HCT116 (cell line): ENCODE data around the gene CENPK. TPM values are rescaled to one million over a fixed set of nuclear protein-coding genes. Genes with fewer than 3 reads are reported as not detected.

Experiments
- ATAC-seq: fragments of 200-7000 bp; cut with Tn5 transposase; 2 replicates; pipeline ENCODE4 v1.9.1; 2020; ENCODE audit warnings: mild to moderate bottlenecking, moderate library complexity
- BruUV-seq: library from RNA; stranded (reverse); fragments of 400-500 nt; replicated peaks from 2 replicates; lab custom pipeline; 2021; lab: Mats Ljungman, UMichigan
- CTCF ChIA-PET: fragments of 300-600 bp; sonication (Branson Sonifier 250); formaldehyde crosslinking; loops from one replicate; lab custom pipeline; 2021; ENCODE audit warnings: antibody characterized with exemption; lab: Charles Lee
- POLR2A ChIA-PET: fragments of 300-600, 350-600 bp; sonication (Branson Sonifier 250); formaldehyde crosslinking; loops from one replicate; lab custom pipeline; 2021; ENCODE audit warnings: antibody characterized with exemption; lab: Charles Lee
- RAD21 ChIA-PET, 2 experiments: fragments of 300-600 bp; sonication (Branson Sonifier 250); formaldehyde crosslinking; loops; one replicate each; lab custom pipeline; 2023; ENCODE audit warnings: low total read pairs in 2 of 2; ENCODE audit not compliant: uncharacterized antibody in 2 of 2, unreplicated experiment in 2 of 2, low non-redundant PET in 1 of 2; lab: Charles Lee
- DNase-seq: peaks from one replicate; pipeline ENCODE4 v3.0.0-alpha.2; 2010; ENCODE audit warnings: low read depth, low spot score
- H2AFZ ChIP-seq: fragments of 200-600 bp; shearing (Covaris generic), sonication (generic); 2 replicates; pipeline ENCODE4 v1.6.1; 2017; ENCODE audit warnings: low read depth, mixed run types, mixed read lengths, antibody characterized with exemption, low read length; ENCODE audit not compliant: poor library complexity, severe bottlenecking
- H3K27ac ChIP-seq: 2 replicates; pipeline ENCODE4 v1.5.1; 2012; ENCODE audit warnings: low read depth, low read length
- H3K27me3 ChIP-seq: fragments of 200-600 bp; sonication (generic); 2 replicates; pipeline ENCODE4 v1.6.1; 2016; ENCODE audit warnings: mixed run types, low read length, mixed read lengths; ENCODE audit not compliant: insufficient read depth
- H3K36me3 ChIP-seq, 2 experiments: fragments of 200-500 bp in 1 of 2; fragments of 200-600 bp in 1 of 2; sonication (Bioruptor generic) in 1 of 2; sonication (generic) in 1 of 2; 2 replicates each; pipeline versions ENCODE4 v1.5.1 to v1.6.1; 2014 to 2016; ENCODE audit warnings: low read length in 2 of 2, inconsistent platforms in 1 of 2, mixed read lengths in 1 of 2, mixed run types in 1 of 2; ENCODE audit not compliant: insufficient read depth in 2 of 2, control insufficient read depth in 1 of 2
- H3K4me1 ChIP-seq, 2 experiments: fragments of 200-600 bp in 1 of 2; sonication (generic) in 1 of 2; 2 replicates each; pipeline versions ENCODE4 v1.5.1 to v1.6.1; 2012 to 2017; ENCODE audit warnings: low read length in 2 of 2, inconsistent platforms in 1 of 2, mild to moderate bottlenecking in 1 of 2, mixed read lengths in 1 of 2, mixed run types in 1 of 2, moderate library complexity in 1 of 2; ENCODE audit not compliant: insufficient read depth in 2 of 2, control insufficient read depth in 1 of 2
- H3K4me2 ChIP-seq: fragments of 200-600 bp; sonication (generic); 2 replicates; pipeline ENCODE4 v1.6.1; 2017; ENCODE audit warnings: mixed run types, low read length, mixed read lengths
- H3K4me3 ChIP-seq, 2 experiments: fragments of 200-600 bp in 1 of 2; sonication (generic) in 1 of 2; replicated peaks in 1 of 2; 2 replicates each; pipeline ENCODE4 v1.5.1; 2011 to 2016; ENCODE audit warnings: low read length in 2 of 2, control low read depth in 1 of 2, low read depth in 1 of 2, mild to moderate bottlenecking in 1 of 2, mixed read lengths in 1 of 2, mixed run types in 1 of 2
- H3K79me2 ChIP-seq: fragments of 200-600 bp; sonication (generic); 2 replicates; pipeline ENCODE4 v1.6.1; 2017; ENCODE audit warnings: mild to moderate bottlenecking, mixed run types, low read length, moderate library complexity, mixed read lengths; ENCODE audit not compliant: insufficient read depth
- H3K9ac ChIP-seq: fragments of 200-600 bp; sonication (generic); 2 replicates; pipeline ENCODE4 v1.6.1; 2016; ENCODE audit warnings: low read length, mixed read lengths
- H3K9me2 ChIP-seq: fragments of 200-600 bp; sonication (generic), shearing (Covaris generic); 2 replicates; pipeline ENCODE4 v1.6.1; 2017; ENCODE audit warnings: mixed run types, mild to moderate bottlenecking, moderate library complexity; ENCODE audit not compliant: insufficient read depth
- H3K9me3 ChIP-seq, 2 experiments: fragments of 200-500 bp in 1 of 2; fragments of 200-600 bp in 1 of 2; sonication (Bioruptor generic) in 1 of 2; sonication (generic) in 1 of 2; 2 replicates each; pipeline ENCODE4 v1.6.1; 2014 to 2017; ENCODE audit warnings: low read length in 2 of 2, mixed read lengths in 2 of 2, inconsistent platforms in 1 of 2, low read depth in 1 of 2, mild to moderate bottlenecking in 1 of 2, mixed run types in 1 of 2, moderate library complexity in 1 of 2; ENCODE audit not compliant: control insufficient read depth in 1 of 2, insufficient read depth in 1 of 2
- H4K20me1 ChIP-seq: fragments of 200-600 bp; sonication (generic), shearing (Covaris generic); 2 replicates; pipeline ENCODE4 v1.6.1; 2017; ENCODE audit warnings: mixed run types, mild to moderate bottlenecking, moderate library complexity; ENCODE audit not compliant: insufficient read depth
- CBX3 ChIP-seq: IDR thresholded peaks from 2 replicates; pipeline ENCODE4 v1.6.1; 2012; ENCODE audit warnings: low read depth
- CEBPB ChIP-seq: IDR thresholded peaks from 2 replicates; pipeline ENCODE4 v1.6.1; 2012; ENCODE audit warnings: low read depth
- EGR1 ChIP-seq: IDR thresholded peaks from 2 replicates; pipeline ENCODE4 v1.6.1; 2012; ENCODE audit warnings: low read depth
- RAD21 ChIP-seq: IDR thresholded peaks from 2 replicates; pipeline ENCODE4 v1.6.1; 2012; ENCODE audit warnings: low read depth, mild to moderate bottlenecking
- SIN3A ChIP-seq: IDR thresholded peaks from 2 replicates; pipeline ENCODE4 v1.6.1; 2012; ENCODE audit warnings: low read depth
- SP1 ChIP-seq: IDR thresholded peaks from 2 replicates; pipeline ENCODE4 v1.6.1; 2012; ENCODE audit warnings: low read depth
- SRF ChIP-seq: IDR thresholded peaks from 2 replicates; pipeline ENCODE4 v1.6.1; 2012; ENCODE audit warnings: low read depth
- intact Hi-C: fragments of 100-400 bp; cut with micrococcal nuclease; formaldehyde crosslinking; loops from 2 replicates; pipeline ENCODE4 v1.10.0; 2022
- total RNA-seq: library from RNA; stranded (reverse); gene quantifications from one replicate; pipeline ENCODE4 v1.2.1, GENCODE V29; 2021; ENCODE audit not compliant: unreplicated experiment
- TF ChIP-seq, protein P1 (sequence below): IDR thresholded peaks from 2 replicates; pipeline ENCODE4 v1.6.1; 2012
- TF ChIP-seq, protein P2 (sequence below): IDR thresholded peaks from 2 replicates; pipeline ENCODE4 v1.6.1; 2012; ENCODE audit warnings: low read depth

The CENPK gene
- total RNA-seq, 1 experiment from 2014 or later = 21.4 TPM

DNA sequence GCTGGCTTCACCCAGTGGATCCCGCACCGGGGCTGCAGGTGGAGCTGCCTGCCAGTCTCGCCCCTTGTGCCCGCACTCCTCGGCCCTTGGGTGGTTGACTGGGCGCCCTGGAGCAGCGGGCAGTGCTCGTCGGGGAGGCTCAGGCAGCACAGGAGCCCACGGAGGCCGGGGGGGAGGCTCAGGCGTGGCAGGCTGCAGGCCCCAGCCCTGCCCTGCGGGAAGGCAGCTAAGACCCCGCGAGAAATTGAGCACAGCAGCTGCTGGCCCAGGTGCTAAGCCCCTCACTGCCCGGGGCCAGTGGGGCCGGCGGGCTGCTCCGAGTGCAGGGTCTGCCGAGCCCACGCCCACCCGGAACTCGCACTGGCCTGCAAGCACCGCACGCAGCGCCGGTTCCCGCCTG is 77.6 kb downstream of the CENPK start:
- no peaks in the 10 kb centered on the region for H3K27me3 ChIP-seq
- no peaks in the 10 kb centered on the region for H3K79me2 ChIP-seq
- intact Hi-C loops = loop anchor here (10.0 kb wide), 1 partner anchor 411 kb away; no protein-coding TSS in a partner anchor
- no peak overlapping the region for H2AFZ ChIP-seq
- ATAC-seq (no peak), DNase-seq (no peak)
- H3K4me1 ChIP-seq = peaks cover 11 to 21% of the 10 kb centered on the region in 2 experiments; a peak in 3 of 4 replicates
- no TSS peak for BruUV-seq
- no peak overlapping the region for H3K4me3 ChIP-seq
- ChIA-PET CTCF (interaction anchor here (3.1 kb wide), 1 partner anchor 526 kb away, joined by 27 read pairs; no protein-coding TSS in a partner anchor), POLR2A (no interaction called here), RAD21 (no interaction called here)
- no peaks in the 10 kb centered on the region for H3K9me2 ChIP-seq
- H3K9me3 ChIP-seq = no peaks in the 10 kb centered on the region
- TF ChIP-seq, protein P1, sequence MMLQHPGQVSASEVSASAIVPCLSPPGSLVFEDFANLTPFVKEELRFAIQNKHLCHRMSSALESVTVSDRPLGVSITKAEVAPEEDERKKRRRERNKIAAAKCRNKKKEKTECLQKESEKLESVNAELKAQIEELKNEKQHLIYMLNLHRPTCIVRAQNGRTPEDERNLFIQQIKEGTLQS = no peak
- TF ChIP-seq, protein P2, sequence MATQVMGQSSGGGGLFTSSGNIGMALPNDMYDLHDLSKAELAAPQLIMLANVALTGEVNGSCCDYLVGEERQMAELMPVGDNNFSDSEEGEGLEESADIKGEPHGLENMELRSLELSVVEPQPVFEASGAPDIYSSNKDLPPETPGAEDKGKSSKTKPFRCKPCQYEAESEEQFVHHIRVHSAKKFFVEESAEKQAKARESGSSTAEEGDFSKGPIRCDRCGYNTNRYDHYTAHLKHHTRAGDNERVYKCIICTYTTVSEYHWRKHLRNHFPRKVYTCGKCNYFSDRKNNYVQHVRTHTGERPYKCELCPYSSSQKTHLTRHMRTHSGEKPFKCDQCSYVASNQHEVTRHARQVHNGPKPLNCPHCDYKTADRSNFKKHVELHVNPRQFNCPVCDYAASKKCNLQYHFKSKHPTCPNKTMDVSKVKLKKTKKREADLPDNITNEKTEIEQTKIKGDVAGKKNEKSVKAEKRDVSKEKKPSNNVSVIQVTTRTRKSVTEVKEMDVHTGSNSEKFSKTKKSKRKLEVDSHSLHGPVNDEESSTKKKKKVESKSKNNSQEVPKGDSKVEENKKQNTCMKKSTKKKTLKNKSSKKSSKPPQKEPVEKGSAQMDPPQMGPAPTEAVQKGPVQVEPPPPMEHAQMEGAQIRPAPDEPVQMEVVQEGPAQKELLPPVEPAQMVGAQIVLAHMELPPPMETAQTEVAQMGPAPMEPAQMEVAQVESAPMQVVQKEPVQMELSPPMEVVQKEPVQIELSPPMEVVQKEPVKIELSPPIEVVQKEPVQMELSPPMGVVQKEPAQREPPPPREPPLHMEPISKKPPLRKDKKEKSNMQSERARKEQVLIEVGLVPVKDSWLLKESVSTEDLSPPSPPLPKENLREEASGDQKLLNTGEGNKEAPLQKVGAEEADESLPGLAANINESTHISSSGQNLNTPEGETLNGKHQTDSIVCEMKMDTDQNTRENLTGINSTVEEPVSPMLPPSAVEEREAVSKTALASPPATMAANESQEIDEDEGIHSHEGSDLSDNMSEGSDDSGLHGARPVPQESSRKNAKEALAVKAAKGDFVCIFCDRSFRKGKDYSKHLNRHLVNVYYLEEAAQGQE = no peak
- TF ChIP-seq CEBPB = no peak
- no peak for TF ChIP-seq SRF
- TF ChIP-seq RAD21 = no peak
- TF ChIP-seq CBX3 = no peak
- no peak for TF ChIP-seq SP1
- TF ChIP-seq SIN3A = no peak
- TF ChIP-seq EGR1 = no peak
- H3K36me3 ChIP-seq = no peaks in the 10 kb centered on the region
- no peak overlapping the region for H3K27ac ChIP-seq
- H3K4me2 ChIP-seq = no peak overlapping the region
- H3K9ac ChIP-seq = no peak overlapping the region
- H4K20me1 ChIP-seq = no peaks in the 10 kb centered on the region
